Tibial nerve (tissue), 4 donors: ENCODE results near the gene LARP4B. TPM values are rescaled to one million over a fixed set of nuclear protein-coding genes. Genes with fewer than 3 reads are reported as not detected.

Experiments
- DNase-seq, 2 donors: peaks; one replicate each; pipeline ENCODE4 v3.0.0-alpha.2; 2019; ENCODE audit warnings: low spot score in 2 of 2
- H3K27ac ChIP-seq, 4 donors: fragments of 200-600 bp; sonication (generic) in 3 of 4; one replicate each; pipeline ENCODE4 v1.5.1; 2017 to 2019; ENCODE audit warnings: mild to moderate bottlenecking in 1 of 4
- H3K27me3 ChIP-seq, 2 donors: fragments of 200-600 bp; sonication (generic) in 1 of 2; one replicate each; pipeline versions ENCODE4 v1.5.1 to v1.6.0; 2017 to 2019
- H3K36me3 ChIP-seq, 3 donors: fragments of 200-600 bp; sonication (generic); one replicate each; pipeline ENCODE4 v1.5.1; 2018 to 2019
- H3K4me1 ChIP-seq, 4 donors: fragments of 200-600 bp; sonication (generic) in 3 of 4; one replicate each; pipeline ENCODE4 v1.5.1; 2017 to 2019
- H3K4me3 ChIP-seq, 4 donors: fragments of 200-600 bp; sonication (generic) in 3 of 4; one replicate each; pipeline ENCODE4 v1.5.1; 2017 to 2019; ENCODE audit warnings: mild to moderate bottlenecking in 1 of 4, moderate library complexity in 1 of 4
- H3K9me3 ChIP-seq, 4 donors: fragments of 200-600 bp; sonication (generic) in 3 of 4; one replicate each; pipeline ENCODE4 v1.5.1; 2017 to 2019
- EP300 ChIP-seq, 2 donors: sonication (generic); formaldehyde crosslinking; IDR thresholded peaks; one replicate each; pipeline ENCODE4 v1.6.1; 2017; ENCODE audit warnings: antibody characterized with exemption in 2 of 2, mild to moderate bottlenecking in 1 of 2
- POLR2A ChIP-seq, 2 donors: fragments of 450-650 bp; IDR thresholded peaks; one replicate each; pipeline ENCODE4 v1.6.1; 2017; ENCODE audit warnings: antibody characterized with exemption in 2 of 2, mild to moderate bottlenecking in 2 of 2, moderate library complexity in 2 of 2
- WGBS, 2 donors: methylation state at CpG; one replicate each; pipeline ENCODE4 v1.1.5; 2018; 5-methylcytosine and 5-hydroxymethylcytosine counted together
- total RNA-seq, 4 donors: library from RNA; depleted of rRNA; stranded (reverse); fragments of >200 nt; gene quantifications; one replicate each; pipeline ENCODE4 v1.1.0, GENCODE V29; 2016
- TF ChIP-seq, protein P1 (sequence below), 5 experiments: fragments of 200-600 bp in 3 of 5; fragments of 450-650 bp in 2 of 5; sonication (generic) in 3 of 5; IDR thresholded peaks; one replicate each; pipeline ENCODE4 v1.5.1; 2016 to 2019; ENCODE audit warnings: antibody characterized with exemption in 5 of 5, mild to moderate bottlenecking in 3 of 5, moderate library complexity in 2 of 5

Gene LARP4B
- total RNA-seq, 4 donors from 2014 or later, result 50.2 to 64.7 (median 58.6) TPM

DNA sequence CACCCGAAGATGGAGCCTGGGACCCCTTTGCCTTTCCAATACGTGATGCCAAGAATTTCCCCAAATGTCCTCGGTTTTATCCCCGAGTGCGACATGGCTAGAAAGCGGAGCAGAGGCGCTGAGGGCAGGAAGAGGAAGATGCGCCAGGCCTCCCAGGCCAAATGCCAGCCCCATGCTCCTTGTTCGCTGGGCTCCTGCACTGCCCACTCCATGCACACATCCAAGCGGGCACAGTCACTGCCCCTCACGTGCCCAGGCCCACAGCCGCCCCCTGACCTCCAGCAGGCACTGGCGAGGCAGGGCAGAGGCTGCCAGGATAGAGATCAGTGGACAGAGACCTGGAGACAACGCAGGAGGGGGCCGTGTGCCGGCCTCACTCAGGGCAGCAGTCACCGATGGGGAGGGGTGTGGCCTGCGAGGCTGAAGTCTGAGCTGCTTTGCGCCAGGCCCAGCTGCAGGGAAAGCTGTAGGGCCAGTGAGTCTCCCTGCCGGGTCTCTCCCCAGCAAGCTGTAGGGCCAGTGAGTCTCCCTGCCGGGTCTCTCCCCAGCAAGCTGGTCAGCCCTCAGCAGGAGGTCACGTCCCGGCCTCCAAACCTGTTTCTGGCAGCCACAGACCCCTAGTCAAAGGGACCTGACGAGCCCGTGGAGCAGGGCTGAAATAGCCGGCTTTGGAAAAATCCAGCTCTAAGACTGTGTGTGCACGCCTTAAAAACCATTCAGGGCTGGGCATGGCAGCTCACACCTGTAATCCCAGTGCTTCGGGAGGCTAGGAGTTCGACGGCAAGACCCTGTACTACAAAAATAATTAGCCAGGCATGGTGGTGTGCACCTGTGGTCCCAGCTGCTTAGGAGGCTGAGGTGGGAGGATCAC, 141.4 kb downstream of the LARP4B start:
- 71 to 78% methylated on average over 15 to 28 of the region's 30 CpGs for WGBS, 2 donors
- DNase-seq, result no peak
- peaks cover 0 to 10% of the 10 kb centered on the region in 2 donors for H3K27me3 ChIP-seq
- no peaks in the 10 kb centered on the region for H3K36me3 ChIP-seq
- peaks cover 0 to 21% (median 1%) of the 10 kb centered on the region in 4 donors for H3K4me1 ChIP-seq
- TF ChIP-seq POLR2A (IDR thresholded peaks at IDR 0.05), result no peak
- TF ChIP-seq, protein P1, sequence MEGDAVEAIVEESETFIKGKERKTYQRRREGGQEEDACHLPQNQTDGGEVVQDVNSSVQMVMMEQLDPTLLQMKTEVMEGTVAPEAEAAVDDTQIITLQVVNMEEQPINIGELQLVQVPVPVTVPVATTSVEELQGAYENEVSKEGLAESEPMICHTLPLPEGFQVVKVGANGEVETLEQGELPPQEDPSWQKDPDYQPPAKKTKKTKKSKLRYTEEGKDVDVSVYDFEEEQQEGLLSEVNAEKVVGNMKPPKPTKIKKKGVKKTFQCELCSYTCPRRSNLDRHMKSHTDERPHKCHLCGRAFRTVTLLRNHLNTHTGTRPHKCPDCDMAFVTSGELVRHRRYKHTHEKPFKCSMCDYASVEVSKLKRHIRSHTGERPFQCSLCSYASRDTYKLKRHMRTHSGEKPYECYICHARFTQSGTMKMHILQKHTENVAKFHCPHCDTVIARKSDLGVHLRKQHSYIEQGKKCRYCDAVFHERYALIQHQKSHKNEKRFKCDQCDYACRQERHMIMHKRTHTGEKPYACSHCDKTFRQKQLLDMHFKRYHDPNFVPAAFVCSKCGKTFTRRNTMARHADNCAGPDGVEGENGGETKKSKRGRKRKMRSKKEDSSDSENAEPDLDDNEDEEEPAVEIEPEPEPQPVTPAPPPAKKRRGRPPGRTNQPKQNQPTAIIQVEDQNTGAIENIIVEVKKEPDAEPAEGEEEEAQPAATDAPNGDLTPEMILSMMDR (IDR thresholded peaks at IDR 0.05), result no peak
- TF ChIP-seq EP300 (IDR thresholded peaks at IDR 0.05), result no peak
- H3K9me3 ChIP-seq, result no peaks in the 10 kb centered on the region
- no peak overlapping the region for H3K27ac ChIP-seq
- peak overlapping the region in 1 of 4 donors; percentile 36 for H3K4me3 ChIP-seq

DNA sequence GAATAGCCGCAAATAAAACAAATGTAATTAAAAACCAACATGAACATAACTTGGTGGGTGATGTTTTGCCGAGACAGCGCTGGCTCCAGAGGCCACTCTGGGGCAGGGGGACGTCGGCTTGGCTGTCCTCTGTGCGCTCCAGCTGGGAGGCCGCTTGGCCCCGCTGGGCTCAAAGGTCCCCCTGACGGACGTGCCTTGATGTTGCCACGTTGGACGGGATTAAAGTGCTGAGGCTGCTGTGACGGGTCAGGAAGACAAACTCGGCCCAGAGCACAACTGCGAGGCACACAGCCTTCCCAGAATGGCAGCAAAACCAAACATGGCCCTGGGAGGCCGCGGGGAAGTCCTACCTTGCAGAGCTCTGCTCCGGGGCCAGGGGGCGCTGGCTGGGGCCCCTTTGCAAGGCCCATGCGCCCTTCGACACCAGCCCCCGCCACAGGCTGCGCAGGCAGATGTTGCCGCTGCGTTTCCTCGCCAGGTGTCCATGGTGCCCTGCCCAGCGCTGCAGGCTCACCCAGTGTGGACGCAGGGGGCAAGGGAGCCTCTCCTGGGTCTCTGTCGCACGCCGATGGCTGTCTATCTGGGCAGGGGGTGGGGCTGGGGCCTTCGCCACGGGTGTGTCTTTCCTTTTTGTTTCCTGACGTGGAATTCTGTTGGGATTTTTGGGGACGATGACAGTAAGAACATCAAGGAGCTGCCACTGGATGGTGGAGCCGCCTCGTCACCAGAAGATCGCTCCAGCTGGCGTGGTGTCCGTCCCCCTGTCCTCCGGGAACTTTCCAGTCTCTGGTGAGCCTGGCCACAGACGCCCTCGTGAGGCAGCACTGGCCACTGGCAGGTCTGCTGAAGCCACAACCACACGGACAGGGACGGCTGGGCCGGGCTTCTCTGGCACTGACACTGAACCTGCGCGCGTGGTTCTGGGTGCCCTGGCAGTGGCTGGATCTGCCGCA, 142.4 kb downstream of the LARP4B start:
- peak in 1 of 2 donors; percentile 27 for DNase-seq
- Histone ChIP-seq H3K27me3 (peaks cover 0 to 19% of the 10 kb centered on the region in 2 donors), H3K9me3 (no peaks in the 10 kb centered on the region), H3K4me1 (peaks cover 0 to 30% (median 4%) of the 10 kb centered on the region in 4 donors), H3K36me3 (no peaks in the 10 kb centered on the region), H3K4me3 (peak overlapping the region; percentile 20 to 54 (median 38)), H3K27ac (peak overlapping the region in 1 of 4 donors; percentile 18)
- TF ChIP-seq EP300 (IDR thresholded peaks at IDR 0.05) (peak in 1 of 2 donors; percentile 17), POLR2A (IDR thresholded peaks at IDR 0.05) (no peak)
- TF ChIP-seq, protein P1 (IDR thresholded peaks at IDR 0.05), result peak; percentile 22 to 77 (median 69)
- 26 to 51% methylated on average over 31 to 40 of the region's 50 CpGs for WGBS, 2 donors

DNA sequence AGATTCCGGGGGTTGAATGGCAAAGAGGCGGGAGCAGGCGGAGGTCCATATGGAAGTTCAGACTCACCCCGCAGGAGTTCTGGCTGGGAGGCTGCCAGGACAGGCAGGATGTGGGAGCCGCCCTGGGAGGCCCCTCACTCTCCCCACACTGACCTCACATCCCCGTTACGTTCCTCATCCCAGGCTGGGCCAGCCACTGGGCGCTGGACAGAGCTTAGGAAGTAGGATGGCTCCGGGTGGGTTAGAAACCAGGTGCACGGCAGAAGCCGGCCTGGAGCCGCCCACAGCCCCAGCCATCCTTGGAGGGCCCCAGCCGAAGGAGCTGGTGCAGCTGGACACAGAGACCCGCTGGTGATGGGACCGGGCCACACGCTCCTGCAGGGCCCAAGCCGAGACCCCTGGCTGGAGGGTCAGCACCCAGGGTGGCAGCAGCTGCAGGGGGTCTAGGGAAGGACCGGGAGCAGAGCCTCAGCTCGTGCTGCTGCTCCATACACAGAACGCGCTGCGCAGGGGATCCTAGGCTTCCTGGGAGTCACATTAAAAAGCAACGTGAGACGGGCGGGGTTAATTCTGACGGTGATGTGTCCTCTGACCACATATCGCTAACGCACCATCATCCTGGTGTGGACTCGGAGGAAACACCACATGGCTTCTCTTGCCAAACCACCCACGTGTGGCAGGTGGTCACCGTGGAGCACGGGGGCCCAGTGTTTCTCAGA, 143.4 kb downstream of the LARP4B start:
- DNase-seq, result no peak

DNA sequence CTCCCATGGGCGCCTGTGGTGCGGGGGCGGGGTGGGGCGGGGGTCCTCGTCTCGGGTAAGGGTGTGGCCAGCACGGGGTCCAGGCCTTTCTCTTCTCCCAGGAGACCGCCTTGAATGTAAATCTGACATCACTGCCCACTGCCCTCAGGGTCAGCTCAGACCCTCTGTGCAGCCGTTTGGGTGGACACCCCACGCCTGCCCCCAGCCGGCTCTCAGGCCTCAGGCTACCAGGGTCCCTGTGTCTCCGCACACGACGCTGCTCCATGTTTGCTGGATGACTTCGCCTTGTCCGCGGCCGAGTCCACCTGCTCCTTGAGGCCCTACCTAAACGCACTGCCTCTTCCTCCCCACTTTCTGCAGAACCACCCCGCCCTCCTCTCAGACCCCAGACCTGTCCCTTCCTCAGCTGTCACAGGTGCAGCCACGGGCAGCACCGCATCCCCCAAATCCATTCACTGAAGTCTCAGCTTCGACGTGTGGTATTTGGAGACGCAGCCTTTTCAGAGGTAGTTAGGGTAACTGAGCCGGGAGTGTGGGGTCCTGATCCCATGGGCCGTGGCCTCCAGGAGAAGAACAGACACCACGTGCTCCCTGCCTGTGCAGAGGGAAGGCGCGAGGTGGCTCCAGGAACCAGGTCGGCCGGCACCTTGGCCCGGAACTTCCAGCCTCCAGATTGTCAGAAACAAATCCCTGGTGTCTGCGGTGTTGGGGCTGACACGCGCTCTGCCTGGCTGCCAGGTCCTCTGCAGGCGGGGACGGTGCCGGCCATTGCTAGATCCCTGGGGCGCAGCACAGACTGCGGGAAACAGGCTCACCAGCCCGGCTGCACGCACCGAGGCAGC, 144.7 kb downstream of the LARP4B start:
- no peak overlapping the region for H3K4me3 ChIP-seq
- H3K27me3 ChIP-seq, result peaks cover 0 to 30% of the 10 kb centered on the region in 2 donors
- no peaks in the 10 kb centered on the region for H3K9me3 ChIP-seq
- no peaks in the 10 kb centered on the region for H3K36me3 ChIP-seq
- H3K27ac ChIP-seq, result no peak overlapping the region
- no peak for DNase-seq
- peaks cover 0 to 30% (median 4%) of the 10 kb centered on the region in 4 donors for H3K4me1 ChIP-seq
- 84 to 85% methylated on average over 36 to 39 of the region's 44 CpGs for WGBS, 2 donors
- TF ChIP-seq, protein P1 (IDR thresholded peaks at IDR 0.05), result no peak
- TF ChIP-seq POLR2A (IDR thresholded peaks at IDR 0.05) (no peak), EP300 (IDR thresholded peaks at IDR 0.05) (no peak)

More for the DNA sequence above, 143.4 kb downstream of the LARP4B start:
- Histone ChIP-seq H3K27me3 (peaks cover 0 to 25% of the 10 kb centered on the region in 2 donors), H3K36me3 (no peaks in the 10 kb centered on the region), H3K4me3 (no peak overlapping the region), H3K27ac (no peak overlapping the region), H3K9me3 (no peaks in the 10 kb centered on the region), H3K4me1 (peaks cover 0 to 30% (median 4%) of the 10 kb centered on the region in 4 donors)
- WGBS, 2 donors, result 64 to 65% methylated on average over 24 to 32 of the region's 32 CpGs
- TF ChIP-seq POLR2A (IDR thresholded peaks at IDR 0.05) (no peak), EP300 (IDR thresholded peaks at IDR 0.05) (no peak)
- TF ChIP-seq, protein P1 (IDR thresholded peaks at IDR 0.05), result no peak
